AG10803 (cell line): ENCODE measurements around the gene TMEM147.

Experiments used
- DNase-seq: peaks from one replicate; pipeline ENCODE4 v3.0.0; 2010; ENCODE audit warnings: low read depth
- H3K4me3 ChIP-seq: 2 replicates; pipeline ENCODE4 v1.5.1; 2011; ENCODE audit warnings: mild to moderate bottlenecking, low read length, control low read depth
- TF ChIP-seq, protein P1 (sequence below): conservative IDR thresholded peaks from 2 replicates; pipeline ENCODE4 v1.5.1; 2011; ENCODE audit warnings: mild to moderate bottlenecking, low read length, control low read depth, inconsistent platforms

TMEM147 gene

DNA sequence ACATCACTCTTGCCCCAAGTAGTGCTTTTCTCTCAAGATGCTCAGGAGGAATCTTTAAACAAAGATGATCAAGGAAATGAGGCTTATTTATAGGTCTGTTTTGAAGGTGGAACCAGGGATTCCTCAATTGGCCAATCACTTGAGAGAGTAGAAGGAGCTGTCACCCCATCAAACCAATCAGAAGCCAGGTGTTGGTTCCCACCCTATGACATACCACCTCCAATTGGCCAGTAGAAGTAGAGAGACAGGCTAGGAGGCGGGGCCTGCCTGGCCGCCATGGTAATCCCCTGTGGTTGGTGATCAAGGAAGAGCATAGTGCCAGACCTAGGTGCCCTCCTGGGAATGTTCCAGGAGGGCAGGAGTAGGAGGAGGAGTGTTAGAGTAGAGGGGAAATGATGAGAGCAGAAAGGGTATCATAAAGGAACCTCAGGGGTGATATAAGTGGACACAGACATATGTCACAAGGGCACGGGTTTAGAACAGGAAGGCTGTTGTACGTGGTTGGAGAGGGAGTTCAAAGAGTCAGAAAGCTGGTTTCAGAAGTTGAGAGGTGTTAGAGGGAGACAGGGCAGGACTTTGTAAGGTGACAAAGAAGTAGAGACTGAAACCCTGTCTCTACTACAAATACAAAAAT, 51.1 kb downstream of the TMEM147 start:
- no peak for DNase-seq
- TF ChIP-seq, protein P1, sequence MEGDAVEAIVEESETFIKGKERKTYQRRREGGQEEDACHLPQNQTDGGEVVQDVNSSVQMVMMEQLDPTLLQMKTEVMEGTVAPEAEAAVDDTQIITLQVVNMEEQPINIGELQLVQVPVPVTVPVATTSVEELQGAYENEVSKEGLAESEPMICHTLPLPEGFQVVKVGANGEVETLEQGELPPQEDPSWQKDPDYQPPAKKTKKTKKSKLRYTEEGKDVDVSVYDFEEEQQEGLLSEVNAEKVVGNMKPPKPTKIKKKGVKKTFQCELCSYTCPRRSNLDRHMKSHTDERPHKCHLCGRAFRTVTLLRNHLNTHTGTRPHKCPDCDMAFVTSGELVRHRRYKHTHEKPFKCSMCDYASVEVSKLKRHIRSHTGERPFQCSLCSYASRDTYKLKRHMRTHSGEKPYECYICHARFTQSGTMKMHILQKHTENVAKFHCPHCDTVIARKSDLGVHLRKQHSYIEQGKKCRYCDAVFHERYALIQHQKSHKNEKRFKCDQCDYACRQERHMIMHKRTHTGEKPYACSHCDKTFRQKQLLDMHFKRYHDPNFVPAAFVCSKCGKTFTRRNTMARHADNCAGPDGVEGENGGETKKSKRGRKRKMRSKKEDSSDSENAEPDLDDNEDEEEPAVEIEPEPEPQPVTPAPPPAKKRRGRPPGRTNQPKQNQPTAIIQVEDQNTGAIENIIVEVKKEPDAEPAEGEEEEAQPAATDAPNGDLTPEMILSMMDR: no peak
- H3K4me3 ChIP-seq: no peak overlapping the region
